HG02571 (cell line): ENCODE results near the gene PTPRC.
A peak's percentile ranks its signal among the peaks of the same experiment; 100 is the strongest.

Experiments
- ATAC-seq: cut with Tn5 transposase; IDR thresholded peaks from one replicate; pipeline ENCODE4 v1.9.1; 2021; ENCODE audit warnings: mild to moderate bottlenecking, moderate library complexity; ENCODE audit not compliant: unreplicated experiment

PTPRC gene

DNA sequence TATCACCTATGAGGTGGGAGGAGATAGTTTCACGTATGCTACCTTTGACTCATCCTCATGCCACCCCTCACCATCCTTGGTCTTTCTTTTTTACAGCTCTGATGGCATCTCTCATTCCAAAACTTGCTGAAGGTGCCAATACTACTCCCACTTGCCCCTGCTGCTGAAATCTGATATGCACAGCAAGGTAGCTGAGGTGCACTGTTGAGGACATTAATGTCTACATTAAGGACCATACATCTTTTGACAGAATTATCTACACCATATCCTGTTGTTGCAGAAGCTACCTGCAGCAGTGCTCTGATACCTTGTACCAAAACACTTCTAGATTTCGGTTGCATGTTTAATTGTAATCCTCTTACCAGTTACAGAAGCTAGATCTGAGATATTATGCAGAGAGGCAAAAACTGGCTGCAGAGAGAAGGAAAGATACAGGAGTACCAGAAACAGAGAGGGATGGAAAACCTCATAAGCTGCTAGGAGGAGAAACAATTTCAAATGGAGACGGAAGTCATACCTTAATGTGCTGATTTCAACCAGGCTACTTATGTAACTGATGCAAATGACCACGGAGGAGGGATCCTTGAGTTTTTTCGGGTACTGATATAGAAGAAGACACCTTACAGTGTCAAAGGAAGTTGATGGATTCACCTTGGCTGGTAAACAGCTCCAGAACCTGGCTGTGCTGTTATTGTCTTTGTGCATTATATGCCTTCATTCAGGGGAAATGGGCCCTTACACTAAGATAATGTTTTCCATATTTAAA lies 19.3 kb upstream of the PTPRC start:
- no peak for ATAC-seq

DNA sequence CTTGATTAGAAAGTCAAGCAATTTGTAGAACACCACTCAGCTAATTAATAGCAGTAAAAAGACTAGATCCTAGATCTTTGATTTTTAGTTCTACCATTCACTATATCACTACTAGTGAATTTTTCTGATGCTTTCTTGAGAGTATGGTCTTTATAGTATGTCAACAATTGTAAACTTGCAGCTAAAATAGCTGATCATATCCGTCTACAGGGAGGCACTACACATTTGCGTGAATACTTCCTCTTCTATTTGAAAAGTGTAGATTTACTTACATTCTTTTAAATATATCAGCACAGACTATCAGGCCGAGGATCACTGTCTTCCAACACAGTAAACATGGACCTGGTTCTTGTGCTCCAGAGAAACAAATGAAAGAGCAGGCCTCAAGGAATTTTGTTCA lies 18.6 kb upstream of the PTPRC start:
- ATAC-seq = no peak

DNA sequence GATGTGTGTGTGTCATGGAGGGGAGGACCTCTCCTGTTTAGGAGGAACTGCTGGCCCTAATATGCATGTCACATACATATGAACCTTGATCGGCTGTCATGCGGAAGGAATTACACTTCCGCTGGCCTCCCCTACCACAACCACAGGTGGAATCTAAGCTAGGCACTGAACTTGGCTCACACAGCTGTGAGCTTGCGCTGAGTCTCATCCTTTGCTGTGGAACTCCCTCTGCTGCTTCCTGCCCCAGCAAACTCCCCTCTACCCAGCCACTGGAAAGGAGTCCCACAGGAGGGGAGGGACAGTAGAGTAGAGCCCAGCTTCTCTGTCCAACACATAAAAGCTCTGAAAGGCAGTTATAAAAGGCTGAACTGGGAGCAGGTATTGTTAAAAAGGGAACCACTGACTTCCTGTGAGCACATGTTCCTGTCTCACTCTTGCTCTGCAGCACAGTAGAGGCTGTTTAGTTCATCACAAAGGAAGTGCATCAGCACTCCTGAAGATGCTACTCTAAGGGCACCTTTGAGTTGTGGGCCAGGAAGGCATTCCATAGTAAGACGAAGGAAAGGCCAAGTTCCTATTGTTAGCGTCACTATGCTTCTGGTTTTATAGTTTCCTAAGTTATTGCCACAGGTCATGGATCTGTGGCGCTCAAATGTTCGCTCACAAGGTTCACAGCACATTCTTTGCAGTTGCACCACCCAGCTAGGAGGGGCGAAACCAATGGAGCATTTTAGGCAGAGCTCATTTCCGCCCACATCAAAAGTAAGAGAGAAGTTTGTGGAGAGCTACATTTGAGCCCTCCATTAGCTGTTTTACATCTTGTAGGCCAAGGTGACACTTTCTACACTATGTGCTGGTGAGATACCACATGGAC lies 17.7 kb upstream of the PTPRC start:
- ATAC-seq = peak; percentile 62

DNA sequence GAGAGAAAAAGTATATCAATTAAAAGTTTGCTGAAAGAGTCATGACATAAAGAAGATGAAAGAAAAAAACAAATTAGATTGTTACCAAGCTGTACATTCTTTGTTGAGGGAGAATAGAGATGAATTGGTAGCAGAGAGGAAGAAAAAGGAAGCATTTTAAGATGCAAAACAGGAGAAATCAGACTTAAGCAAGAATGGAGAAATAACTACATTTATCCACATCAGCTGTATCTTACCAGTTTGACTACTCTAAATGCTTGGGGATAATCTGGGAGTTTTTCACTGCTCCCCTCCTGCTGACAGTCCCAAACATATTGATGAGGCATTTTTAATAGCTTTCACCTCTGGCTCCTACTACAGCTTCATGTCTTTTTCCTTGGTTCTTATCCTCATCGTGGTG lies 16.8 kb upstream of the PTPRC start:
- ATAC-seq = no peak

DNA sequence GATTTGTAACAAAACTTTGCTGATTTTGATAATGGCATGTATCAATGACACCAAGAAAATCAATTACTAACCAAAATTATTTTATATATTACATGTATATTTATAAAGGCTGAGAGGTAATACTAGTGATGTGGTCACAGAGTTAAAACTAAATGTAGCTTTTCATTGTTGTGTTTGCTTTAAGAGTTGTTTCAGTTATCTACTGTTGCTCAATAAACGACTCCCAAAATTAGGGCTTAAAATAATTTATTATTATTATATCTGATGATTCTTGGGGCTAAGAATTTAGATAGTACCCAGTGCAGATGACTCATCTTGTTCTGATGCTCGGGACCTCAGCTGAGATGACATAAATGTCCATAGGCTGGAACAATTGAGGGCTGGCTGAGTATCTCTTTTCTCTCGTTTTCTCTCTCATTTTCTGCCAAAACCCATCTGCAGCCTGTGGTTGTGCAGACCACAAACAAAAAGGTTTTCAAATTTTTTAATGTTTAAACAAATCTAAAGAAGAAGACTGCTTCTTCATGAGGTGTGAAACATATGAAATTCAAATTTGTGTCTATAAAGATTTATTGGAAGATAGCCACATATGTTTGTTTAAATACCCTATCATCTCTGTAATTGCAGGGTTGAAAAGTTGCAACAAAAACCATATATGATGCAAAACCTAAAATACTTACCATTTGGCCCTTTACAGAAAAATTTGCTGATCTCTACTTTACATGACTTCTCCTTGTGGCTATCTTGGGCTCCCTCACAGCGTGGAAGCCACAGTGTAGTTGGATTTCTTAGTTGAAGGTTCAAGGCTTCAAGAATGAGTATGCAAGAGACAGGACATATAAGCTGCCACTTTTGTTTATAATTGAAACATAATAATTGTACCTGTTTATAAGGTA lies 14.8 kb upstream of the PTPRC start:
- ATAC-seq = peak; percentile 27

DNA sequence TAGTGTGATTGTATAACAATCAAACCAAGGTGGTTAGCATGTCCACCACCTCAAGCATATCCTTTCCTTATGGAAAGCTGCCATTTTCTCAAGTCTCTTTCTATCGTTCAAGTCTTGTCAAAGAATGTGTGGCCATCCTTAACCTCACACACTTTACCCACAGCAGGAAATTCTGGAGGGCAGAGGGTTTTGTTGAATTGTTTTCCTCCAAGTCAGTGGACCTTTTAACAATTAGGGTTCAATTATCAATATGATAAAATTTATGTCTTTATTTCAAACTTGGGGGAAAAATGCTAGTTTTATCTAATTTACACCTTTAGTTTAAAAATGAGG lies 14.2 kb upstream of the PTPRC start:
- ATAC-seq = no peak

DNA sequence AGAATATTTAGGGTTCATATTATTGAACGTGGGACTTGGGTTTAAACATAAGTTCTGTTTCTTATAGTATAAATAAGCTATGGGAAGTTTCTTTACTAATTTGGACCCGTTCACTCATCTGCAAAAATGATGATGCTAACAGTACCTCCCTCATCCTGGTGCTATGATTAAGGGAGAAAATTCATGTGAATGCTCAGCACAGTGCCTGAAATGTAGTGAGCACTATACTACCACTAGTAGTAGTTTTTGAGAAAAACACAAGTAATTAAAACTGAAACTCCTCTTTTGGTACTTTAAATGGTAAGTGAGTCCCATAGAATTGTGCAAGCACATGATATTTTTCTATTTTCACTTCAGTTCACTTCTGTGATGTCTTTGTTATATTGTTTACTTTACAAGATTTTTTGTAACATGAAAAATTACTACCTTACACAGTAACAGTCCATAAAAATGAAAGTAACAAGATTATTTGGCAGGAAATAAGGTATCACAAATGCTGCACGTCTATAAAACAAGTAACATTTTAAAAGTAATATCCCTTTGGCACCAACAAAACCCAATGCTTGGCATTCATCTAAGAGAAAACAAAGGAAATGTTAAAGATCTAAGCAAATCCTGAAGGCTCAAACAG lies 11.3 kb upstream of the PTPRC start:
- no peak for ATAC-seq

DNA sequence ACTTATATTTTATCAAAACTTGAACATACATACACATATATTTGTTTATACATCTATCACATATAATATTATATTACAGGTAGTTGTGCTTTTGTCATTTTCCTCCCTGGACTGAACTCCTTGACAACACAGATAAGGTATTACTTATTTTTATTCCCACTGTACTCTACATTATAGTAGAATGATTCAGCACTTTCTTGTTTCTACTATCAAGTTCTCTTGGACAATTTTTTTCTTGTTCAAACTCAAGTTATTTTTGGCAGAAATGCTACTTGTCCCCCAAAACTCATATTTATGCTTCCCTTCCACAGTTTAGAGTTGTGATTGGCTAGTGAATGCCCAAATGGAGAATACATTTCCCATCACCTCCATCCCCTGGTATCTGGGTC lies 10.8 kb upstream of the PTPRC start:
- no peak for ATAC-seq

DNA sequence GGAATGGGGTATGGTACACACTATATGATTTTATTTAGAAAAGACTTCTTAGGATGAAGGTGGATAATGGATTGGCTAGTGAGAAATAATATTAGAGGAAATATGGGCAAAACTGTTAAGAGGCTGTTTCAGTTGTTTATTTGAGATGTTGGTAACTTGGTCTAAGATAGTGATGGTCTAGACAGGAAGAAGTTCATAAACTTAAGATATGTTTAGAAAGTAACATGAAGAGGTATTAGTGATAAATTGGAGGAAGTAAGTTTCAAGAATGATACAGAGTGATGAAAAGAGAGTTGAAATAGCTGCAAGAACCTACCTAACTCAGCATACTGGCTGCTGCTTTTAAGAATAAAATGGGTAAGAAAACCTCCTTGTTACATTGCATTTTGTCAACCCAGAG lies 9.2 kb upstream of the PTPRC start:
- ATAC-seq = no peak

DNA sequence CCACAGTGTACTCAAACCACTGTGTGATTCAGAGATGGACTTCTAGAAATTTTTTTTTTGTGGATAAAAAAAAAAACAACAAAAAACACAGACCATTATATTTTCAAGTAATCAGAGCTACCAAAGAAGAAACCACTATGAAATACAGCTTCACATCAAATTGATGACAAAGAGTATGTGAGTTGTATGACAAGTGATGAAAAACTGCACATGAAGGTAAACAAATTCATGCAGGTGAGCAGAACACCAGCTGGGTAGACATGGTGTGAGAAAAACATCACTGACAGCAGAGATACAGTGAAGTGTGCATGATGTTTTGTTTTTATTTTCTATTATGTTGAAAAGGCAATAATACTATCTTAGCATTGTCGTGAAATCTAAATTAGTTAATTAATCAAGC lies 8.0 kb upstream of the PTPRC start:
- ATAC-seq = no peak

DNA sequence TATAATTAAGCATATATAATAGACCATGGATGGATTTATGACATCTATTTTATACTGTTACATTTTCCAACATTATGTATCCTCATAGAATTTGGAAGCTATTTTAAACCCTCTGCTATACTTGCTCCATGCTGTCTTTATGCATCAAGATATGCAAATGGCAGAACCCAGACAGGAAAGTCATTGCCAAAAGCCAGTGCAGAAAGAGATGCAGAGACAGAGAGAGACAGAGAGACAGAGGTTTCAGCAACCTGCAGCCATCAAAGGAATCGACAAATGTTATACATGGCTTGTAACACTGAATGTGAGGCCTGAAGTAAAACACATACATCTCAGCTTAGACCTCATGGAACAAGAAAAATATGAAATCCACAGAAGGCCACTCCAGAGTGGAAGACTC lies 7.5 kb upstream of the PTPRC start:
- no peak for ATAC-seq

DNA sequence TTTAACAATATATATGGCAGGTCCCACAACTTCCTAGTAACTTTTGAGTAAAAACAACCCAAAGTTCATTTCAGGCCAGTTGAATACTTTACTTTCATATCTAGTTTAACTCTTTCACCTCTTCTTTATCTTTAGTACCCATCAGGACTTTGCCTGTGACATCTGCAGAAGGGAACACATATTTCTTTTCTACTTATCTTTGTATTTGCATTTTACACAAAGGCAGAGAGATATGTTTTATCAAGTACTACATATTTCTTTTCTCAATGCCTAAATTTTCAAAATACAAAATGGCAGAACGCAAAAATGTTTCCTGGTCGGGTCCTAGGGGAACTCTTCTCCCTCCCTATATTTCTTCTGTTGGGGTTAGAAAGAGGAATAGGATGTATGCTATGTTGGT lies 6.8 kb upstream of the PTPRC start:
- no peak for ATAC-seq

DNA sequence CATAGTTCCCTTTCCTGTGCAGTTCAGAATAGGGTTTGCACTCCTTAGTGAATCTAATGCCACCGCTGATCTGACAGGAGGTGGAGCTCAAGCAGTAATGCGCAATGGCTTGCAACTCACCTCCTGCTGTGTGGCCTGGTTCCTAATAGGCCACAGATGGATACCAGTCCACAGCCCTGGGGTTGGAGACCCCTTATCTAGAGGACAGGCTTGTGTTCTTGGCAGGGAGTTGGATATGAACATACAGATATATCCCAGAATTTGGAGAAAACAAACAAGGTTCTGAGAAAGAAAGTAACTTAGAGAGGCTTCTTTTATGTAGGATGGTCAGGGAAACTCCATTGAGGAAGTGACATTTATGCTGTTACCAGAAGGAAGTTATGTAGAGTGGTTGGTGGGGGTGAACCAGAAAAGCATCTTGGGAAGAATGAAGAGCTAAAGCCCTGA lies 5.1 kb upstream of the PTPRC start:
- ATAC-seq = no peak

DNA sequence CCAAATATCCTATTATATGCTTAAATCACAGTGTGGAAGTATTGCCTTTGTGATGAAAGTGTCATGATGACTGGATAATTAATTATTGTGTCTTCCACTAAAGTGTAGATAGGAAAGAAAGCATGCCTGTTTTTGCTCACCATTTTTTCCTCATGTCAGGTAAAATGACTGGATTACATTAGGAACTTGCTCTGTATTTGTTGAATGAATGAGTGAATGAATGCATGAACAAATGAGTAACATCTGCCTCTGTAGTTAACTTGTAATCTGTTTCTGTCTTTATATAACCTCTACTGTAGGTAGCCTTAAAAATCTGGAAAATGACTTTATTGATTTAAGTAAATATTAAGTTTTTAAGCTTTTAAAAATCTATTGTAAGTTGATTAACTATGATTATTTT lies 2.9 kb upstream of the PTPRC start:
- ATAC-seq = no peak

DNA sequence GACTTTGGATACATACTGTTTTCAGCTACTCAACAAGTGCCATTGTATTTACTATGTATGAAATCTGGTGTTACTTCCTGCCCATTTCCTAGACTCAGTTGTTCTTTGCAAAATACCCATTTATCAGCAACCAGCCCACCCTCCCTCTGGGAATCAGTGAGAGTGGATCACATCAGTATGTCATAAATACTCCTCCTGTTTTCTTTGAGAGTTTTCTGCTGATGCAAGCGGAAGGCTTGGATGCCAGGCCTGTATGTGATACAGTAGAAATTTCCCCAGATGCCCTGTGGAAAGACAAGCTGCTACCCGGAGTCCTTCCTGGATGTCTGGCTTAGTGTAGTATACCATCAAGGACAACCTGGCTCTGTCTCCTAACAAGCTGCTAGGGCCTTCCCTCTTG lies 2.4 kb upstream of the PTPRC start:
- ATAC-seq = no peak

DNA sequence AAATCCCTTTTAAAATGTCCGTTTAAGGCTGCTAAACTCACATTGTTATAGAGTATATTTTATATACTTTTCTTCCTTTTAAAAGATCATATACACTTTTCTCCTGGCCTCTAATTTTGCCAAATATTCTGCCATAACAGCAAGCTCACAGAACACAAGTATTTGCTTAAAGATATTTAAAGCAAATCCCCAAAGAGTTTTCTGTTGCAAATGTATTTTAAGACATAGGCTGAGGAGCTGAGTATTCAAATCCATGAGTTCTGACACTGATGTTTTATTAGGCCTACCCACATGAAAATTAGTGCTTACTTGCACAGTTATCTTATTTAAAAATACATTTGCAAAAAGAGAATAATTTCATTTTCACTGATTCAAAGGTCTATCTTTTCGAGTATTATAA lies 1.7 kb upstream of the PTPRC start:
- ATAC-seq = no peak

DNA sequence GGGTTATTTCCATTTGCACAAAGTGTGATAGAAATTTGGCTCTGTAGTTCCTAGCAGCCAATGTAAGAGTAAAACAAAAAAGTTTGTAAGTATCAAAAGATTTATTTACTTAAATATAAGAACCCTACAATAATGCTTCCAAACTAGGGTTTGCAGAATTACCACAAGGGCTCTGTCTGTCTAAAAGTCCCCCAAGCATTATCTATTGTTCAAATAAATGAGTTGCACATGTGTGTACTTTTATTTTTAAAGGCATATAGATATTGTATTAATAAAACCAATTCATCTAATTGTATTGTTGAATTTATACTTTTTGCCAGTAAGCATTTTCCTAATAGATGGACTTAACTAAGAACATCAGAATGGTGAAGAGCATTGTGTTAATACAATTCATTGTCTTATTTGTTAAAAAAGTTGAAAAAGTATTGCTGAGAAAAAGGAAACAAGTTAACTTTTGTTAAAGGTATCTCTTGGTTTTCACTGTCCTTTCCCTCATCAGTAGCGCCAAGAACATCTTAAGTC lies 863 bp upstream of the PTPRC start:
- no peak for ATAC-seq

DNA sequence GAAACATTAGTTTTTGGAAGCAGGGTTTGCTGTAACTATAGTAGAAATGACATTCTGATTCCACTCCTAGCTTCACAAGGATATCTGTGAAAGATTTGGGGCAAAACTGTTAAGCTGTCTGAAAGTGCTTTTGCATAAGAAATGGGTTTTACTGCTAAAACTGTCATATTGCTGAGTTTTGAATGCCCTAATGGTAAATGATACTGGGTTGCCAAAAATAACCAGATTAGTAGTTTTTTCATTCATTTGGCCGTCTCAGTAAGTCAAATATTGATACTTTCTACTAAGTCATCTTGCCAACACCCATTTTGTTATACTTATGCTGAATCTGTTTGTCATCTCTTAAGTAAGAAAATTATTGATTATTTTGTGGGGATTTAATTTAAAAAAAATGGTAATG lies 399 bp upstream of the PTPRC start:
- ATAC-seq = peak; percentile 37

DNA sequence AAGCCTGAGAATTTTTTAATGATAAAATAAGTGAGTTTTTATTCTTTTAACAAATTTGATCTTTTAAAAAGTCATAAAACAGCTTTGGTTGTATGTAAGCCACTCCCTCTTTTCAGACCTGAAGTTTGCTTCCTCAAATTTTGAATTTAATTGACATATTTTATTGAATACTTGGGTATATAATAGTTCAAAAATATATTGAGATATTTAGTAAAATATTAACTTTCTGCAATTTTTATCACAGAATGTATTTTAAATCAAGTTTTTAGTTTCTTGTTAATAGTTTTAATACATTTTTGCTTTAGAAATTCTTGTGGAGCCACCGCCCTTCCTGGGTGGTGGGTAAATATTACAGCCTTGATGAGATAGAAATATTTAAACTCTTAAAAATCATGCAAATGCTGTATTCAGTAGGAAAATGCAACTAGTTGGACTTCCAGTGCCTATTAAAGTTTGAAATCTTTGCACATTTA lies 867 bp downstream of the PTPRC start:
- no peak for ATAC-seq

DNA sequence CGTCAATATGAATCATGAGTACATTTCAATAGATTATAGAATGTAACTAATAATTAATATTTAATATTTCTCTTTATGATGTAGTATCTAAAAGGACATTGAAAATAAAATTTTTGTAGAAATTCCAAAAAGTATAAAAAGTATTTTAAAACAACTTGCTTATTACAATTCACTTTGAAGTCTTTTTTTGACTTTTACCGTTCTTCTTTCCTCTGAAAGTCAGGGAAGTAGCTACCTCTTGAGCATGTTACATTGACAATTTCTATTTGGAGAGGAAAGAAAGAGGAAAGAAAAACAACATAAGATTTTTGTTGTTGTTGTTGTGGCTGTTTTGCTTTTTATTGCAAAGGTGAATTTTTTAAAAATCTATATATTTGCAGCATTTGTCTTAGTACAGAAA lies 1.3 kb downstream of the PTPRC start:
- ATAC-seq = no peak

DNA sequence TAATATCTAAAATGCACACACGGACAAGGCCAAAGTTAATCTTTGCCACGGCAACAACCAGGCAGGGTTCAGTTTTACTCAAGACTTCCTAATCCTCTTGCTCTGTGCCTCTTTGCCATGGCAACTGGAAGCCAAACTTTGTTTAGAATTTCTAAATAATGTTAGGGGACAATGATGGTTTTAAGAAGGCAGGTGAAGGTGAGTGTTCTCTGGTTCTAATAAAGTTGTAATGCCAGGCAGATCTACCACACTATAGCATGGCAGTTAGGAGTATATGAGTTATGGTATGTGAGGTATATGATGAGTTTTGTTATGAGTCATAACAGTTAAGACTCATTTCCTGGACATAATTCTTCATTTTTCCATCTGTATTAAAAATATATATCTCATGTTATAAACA lies 2.7 kb downstream of the PTPRC start:
- ATAC-seq = peak; percentile 33
